Measurements from ENCODE around the gene ADNP2.

ADNP2 gene

DNA sequence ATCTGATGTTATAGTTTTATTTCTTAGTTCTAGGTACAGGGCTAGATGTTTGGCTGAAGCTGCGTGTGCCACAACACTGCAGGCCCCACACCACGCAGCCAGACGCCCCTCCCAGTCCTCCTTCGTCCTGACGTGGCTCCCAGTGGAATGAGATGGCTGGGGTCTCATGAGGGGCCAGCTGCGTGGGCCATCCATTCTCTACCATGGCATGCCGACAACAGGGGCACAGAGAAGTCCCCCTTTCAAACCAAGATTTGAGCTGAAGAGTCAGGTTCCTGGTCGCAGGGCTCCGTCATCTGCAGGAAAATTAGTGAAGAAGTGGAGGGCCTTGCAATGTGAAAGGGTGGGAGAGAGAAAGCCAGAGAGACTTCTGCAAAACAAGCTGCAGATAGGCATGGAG is 73.8 kb downstream of the ADNP2 start:
- H3K27me3 Mint-ChIP-seq = peaks cover 13% of the 10 kb centered on the region
- H3K9me3 Mint-ChIP-seq = peaks cover 0 to 11% of the 10 kb centered on the region in 2 donors
- ATAC-seq = no peak
- no peaks in the 10 kb centered on the region for H3K4me1 Mint-ChIP-seq
- no peak overlapping the region for H3K4me3 Mint-ChIP-seq
- no peak for DNase-seq
- H3K27ac Mint-ChIP-seq = no peak overlapping the region

- Mint-ChIP-seq H3K4me3 (no peak overlapping the region), H3K4me1 (no peaks in the 10 kb centered on the region), H3K27me3 (peaks cover 13% of the 10 kb centered on the region), H3K9me3 (peaks cover 0 to 11% of the 10 kb centered on the region in 2 donors), H3K27ac (peak overlapping the region in 1 of 2 donors; percentile 44)
- no peak for ATAC-seq
- no peak for DNase-seq
These were observed 74.4 kb downstream of the ADNP2 start for GRCh38 chr18:80183273-80184050.

GRCh38 chr18:80184243-80184772 is 75.2 kb downstream of the ADNP2 start:
- no peak for DNase-seq
- no peaks in the 10 kb centered on the region for H3K4me1 Mint-ChIP-seq
- peaks cover 0 to 11% of the 10 kb centered on the region in 2 donors for H3K9me3 Mint-ChIP-seq
- no peak overlapping the region for H3K27ac Mint-ChIP-seq
- peaks cover 13% of the 10 kb centered on the region for H3K27me3 Mint-ChIP-seq
- no peak overlapping the region for H3K4me3 Mint-ChIP-seq
- no peak for ATAC-seq

DNA sequence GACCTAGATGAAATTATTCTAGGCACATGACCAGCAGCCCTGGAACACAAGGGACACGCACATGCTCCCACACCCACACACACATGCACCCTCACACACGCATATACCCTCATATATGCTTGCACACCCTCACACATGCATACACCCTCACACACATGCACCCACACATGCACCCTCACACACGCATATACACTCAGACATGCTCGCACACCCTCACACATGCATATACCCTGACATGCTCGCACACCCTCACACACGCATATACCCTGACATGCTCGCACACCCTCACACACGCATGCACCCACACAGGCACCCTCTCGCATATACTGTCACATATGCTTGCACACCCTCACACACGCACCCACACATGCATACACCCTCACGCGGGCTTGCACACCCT is 76.5 kb downstream of the ADNP2 start:
- Mint-ChIP-seq H3K27ac (no peak overlapping the region), H3K27me3 (peaks cover 19% of the 10 kb centered on the region), H3K9me3 (peaks cover 0 to 11% of the 10 kb centered on the region in 2 donors), H3K4me1 (no peaks in the 10 kb centered on the region), H3K4me3 (no peak overlapping the region)
- ATAC-seq = no peak
- DNase-seq = no peak

DNA sequence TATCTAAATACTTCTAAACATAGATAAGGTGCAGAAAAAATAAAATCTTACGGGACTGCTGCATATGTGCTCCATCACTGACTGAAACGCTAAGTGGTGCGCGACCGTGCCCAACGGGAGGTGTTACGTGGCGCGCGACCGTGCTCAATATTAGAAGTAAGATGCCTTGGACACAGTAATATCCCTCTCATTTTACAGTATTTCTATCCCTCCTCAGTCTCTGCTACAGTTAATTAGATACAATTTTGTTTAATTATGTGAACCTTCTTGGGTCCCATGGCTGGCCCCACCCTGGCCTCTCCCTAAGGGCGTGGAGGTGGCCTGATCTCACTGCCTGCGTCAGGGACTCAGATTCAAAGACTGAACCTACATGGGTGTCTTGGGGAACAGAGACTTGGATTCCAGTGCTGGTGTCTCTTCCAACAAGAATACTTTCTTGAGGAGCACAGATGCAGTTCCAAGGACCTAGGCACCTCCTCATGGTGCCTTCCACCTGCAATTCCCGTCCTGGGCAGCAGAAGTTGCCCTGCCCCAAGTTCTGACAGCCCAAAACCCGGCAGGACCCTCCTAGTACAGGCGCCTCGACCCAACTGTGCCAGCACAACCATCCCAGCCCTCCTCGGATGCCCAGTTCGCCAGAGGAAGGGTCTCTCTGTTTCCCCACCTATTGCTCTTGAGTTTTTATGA is 79.0 kb downstream of the ADNP2 start:
- ATAC-seq (no peak), DNase-seq (no peak)
- Mint-ChIP-seq H3K9me3 (peaks cover 0 to 11% of the 10 kb centered on the region in 2 donors), H3K4me1 (no peaks in the 10 kb centered on the region), H3K4me3 (no peak overlapping the region), H3K27me3 (peaks cover 35% of the 10 kb centered on the region), H3K27ac (no peak overlapping the region)

GRCh38 chr18:80188643-80189530 is 79.8 kb downstream of the ADNP2 start:
- no peak for ATAC-seq
- no peak for DNase-seq
- H3K27me3 Mint-ChIP-seq = peaks cover 36% of the 10 kb centered on the region
- no peaks in the 10 kb centered on the region for H3K4me1 Mint-ChIP-seq
- no peak overlapping the region for H3K27ac Mint-ChIP-seq
- no peak overlapping the region for H3K4me3 Mint-ChIP-seq
- H3K9me3 Mint-ChIP-seq = peaks cover 0 to 11% of the 10 kb centered on the region in 2 donors

- Mint-ChIP-seq H3K9me3 (peaks cover 0 to 11% of the 10 kb centered on the region in 2 donors), H3K4me1 (peaks cover 3% of the 10 kb centered on the region), H3K27ac (peak overlapping the region in 1 of 2 donors; percentile 6), H3K27me3 (peaks cover 36% of the 10 kb centered on the region), H3K4me3 (no peak overlapping the region)
- no peak for DNase-seq
- no peak for ATAC-seq
These were observed 80.4 kb downstream of the ADNP2 start for GRCh38 chr18:80189531-80189865.
